IMR-90 (cell line): ENCODE results near the gene DCC. TPM values are rescaled to one million over a fixed set of nuclear protein-coding genes. Genes with fewer than 3 reads are reported as not detected.

Source experiments
- ATAC-seq: fragments of 200-7000 bp; cut with Tn5 transposase; 2 replicates; pipeline ENCODE4 v1.9.1; 2020; ENCODE audit warnings: low read depth, mild to moderate bottlenecking, moderate library complexity
- BruUV-seq: library from RNA; stranded (reverse); fragments of 400-500 nt; replicated peaks from 2 replicates; lab custom pipeline; 2021; lab: Mats Ljungman, UMichigan
- CTCF ChIA-PET: fragments of 300-600 bp; formaldehyde crosslinking; extraction: SDS; loops from one replicate; lab custom pipeline; 2021; ENCODE audit warnings: antibody characterized with exemption; lab: Yijun Ruan, JAX
- POLR2A ChIA-PET: fragments of 300-600 bp; sonication (Branson Sonifier 250); formaldehyde crosslinking; loops from one replicate; lab custom pipeline; 2022; ENCODE audit warnings: antibody characterized with exemption; ENCODE audit not compliant: unreplicated experiment; lab: Charles Lee
- DNase-seq: peaks from one replicate; pipeline ENCODE4 v3.0.0; 2013
- H2AFZ ChIP-seq: replicated peaks from 2 replicates; pipeline ENCODE3; 2013; ENCODE audit warnings: low read length, mild to moderate bottlenecking; ENCODE audit not compliant: poor library complexity
- H2AK5ac ChIP-seq: 2 replicates; pipeline ENCODE4 v1.6.1; 2013; ENCODE audit warnings: low read depth, low read length, inconsistent platforms
- H2AK9ac ChIP-seq: replicated peaks from 2 replicates; pipeline ENCODE3; 2013; ENCODE audit warnings: mild to moderate bottlenecking, low read depth, low read length, moderate library complexity; ENCODE audit not compliant: poor library complexity
- H2BK120ac ChIP-seq: 2 replicates; pipeline ENCODE4 v1.6.1; 2013; ENCODE audit warnings: low read depth, low read length, inconsistent platforms
- H2BK15ac ChIP-seq: 3 replicates; pipeline ENCODE4 v1.6.1; 2013; ENCODE audit warnings: low read depth, low read length, inconsistent platforms
- H2BK20ac ChIP-seq: 2 replicates; pipeline ENCODE4 v1.6.1; 2013; ENCODE audit warnings: low read depth, mild to moderate bottlenecking, inconsistent platforms, low read length, moderate library complexity
- H2BK5ac ChIP-seq: 2 replicates; pipeline ENCODE4 v1.6.1; 2013; ENCODE audit warnings: mild to moderate bottlenecking, low read depth, low read length, inconsistent platforms; ENCODE audit not compliant: poor library complexity, severe bottlenecking
- H3K14ac ChIP-seq: replicated peaks from 2 replicates; pipeline ENCODE4 v1.6.1; 2013; ENCODE audit warnings: low read depth, low read length, inconsistent platforms
- H3K18ac ChIP-seq: 2 replicates; pipeline ENCODE4 v1.6.1; 2013; ENCODE audit warnings: low read depth, low read length, control low read depth
- H3K23ac ChIP-seq: 2 replicates; pipeline ENCODE4 v1.6.1; 2013; ENCODE audit warnings: low read depth, low read length, inconsistent platforms
- H3K27ac ChIP-seq: 2 replicates; pipeline ENCODE4 v1.5.1; 2013; ENCODE audit warnings: mild to moderate bottlenecking, control low read depth, low read length; ENCODE audit not compliant: insufficient read depth
- H3K27me3 ChIP-seq: 2 replicates; pipeline ENCODE4 v1.6.1; 2013; ENCODE audit warnings: low read length; ENCODE audit not compliant: control insufficient read depth, insufficient read depth
- H3K36me3 ChIP-seq: 2 replicates; pipeline ENCODE4 v1.6.1; 2013; ENCODE audit warnings: low read length, mixed read lengths; ENCODE audit not compliant: control insufficient read depth, insufficient read depth
- H3K4ac ChIP-seq: 2 replicates; pipeline ENCODE4 v1.6.1; 2013; ENCODE audit warnings: low read depth, low read length, inconsistent platforms
- H3K4me1 ChIP-seq: 2 replicates; pipeline ENCODE4 v1.6.1; 2013; ENCODE audit warnings: low read length, mixed read lengths; ENCODE audit not compliant: control insufficient read depth, insufficient read depth
- H3K4me2 ChIP-seq: 2 replicates; pipeline ENCODE4 v1.6.1; 2013; ENCODE audit warnings: low read depth, mild to moderate bottlenecking, control low read depth, low read length, moderate library complexity
- H3K4me3 ChIP-seq: 2 replicates; pipeline ENCODE4 v1.5.1; 2013; ENCODE audit warnings: low read depth, mild to moderate bottlenecking, control low read depth, low read length, moderate library complexity; ENCODE audit not compliant: insufficient read depth
- H3K56ac ChIP-seq: 2 replicates; pipeline ENCODE4 v1.6.1; 2013; ENCODE audit warnings: low read length, inconsistent platforms; ENCODE audit not compliant: insufficient read depth; ENCODE audit errors: extremely low read depth
- H3K79me1 ChIP-seq, 2 experiments: 2 replicates each; pipeline ENCODE4 v1.6.1; 2013; ENCODE audit warnings: low read length in 2 of 2, inconsistent platforms in 1 of 2, low read depth in 1 of 2
- H3K9ac ChIP-seq: 2 replicates; pipeline ENCODE4 v1.6.1; 2013; ENCODE audit warnings: low read depth, low read length, control low read depth
- H3K9me1 ChIP-seq: 2 replicates; pipeline ENCODE4 v1.6.1; 2013; ENCODE audit warnings: low read length, inconsistent platforms; ENCODE audit not compliant: insufficient read depth
- H3K9me3 ChIP-seq: 2 replicates; pipeline ENCODE4 v1.6.1; 2013; ENCODE audit warnings: low read length; ENCODE audit not compliant: control insufficient read depth, insufficient read depth
- H4K20me1 ChIP-seq: 2 replicates; pipeline ENCODE4 v1.6.1; 2013; ENCODE audit warnings: low read length, inconsistent platforms; ENCODE audit not compliant: insufficient read depth
- H4K5ac ChIP-seq: 2 replicates; pipeline ENCODE4 v1.6.1; 2013; ENCODE audit warnings: mild to moderate bottlenecking, low read depth, low read length, control low read depth
- H4K8ac ChIP-seq, 2 experiments: 2 replicates each; pipeline ENCODE4 v1.6.1; 2013; ENCODE audit warnings: low read depth in 2 of 2, low read length in 2 of 2, control low read depth in 1 of 2, inconsistent platforms in 1 of 2
- H4K91ac ChIP-seq: 2 replicates; pipeline ENCODE4 v1.6.1; 2013; ENCODE audit warnings: low read depth, low read length, inconsistent platforms; ENCODE audit not compliant: insufficient read depth
- BHLHE40 ChIP-seq: fragments of 150-350 bp; IDR thresholded peaks from 2 replicates; pipeline ENCODE4 v1.6.1; 2016; ENCODE audit warnings: mild to moderate bottlenecking, low read depth, low read length
- CEBPB ChIP-seq: IDR thresholded peaks from 2 replicates; pipeline ENCODE4 v1.6.1; 2012; ENCODE audit warnings: low read depth, low read length, improper control_type of control experiment
- CHD1 ChIP-seq: IDR thresholded peaks from 2 replicates; pipeline ENCODE4 v1.6.1; 2012; ENCODE audit warnings: low read depth, low read length, improper control_type of control experiment
- CTCF ChIP-seq: conservative IDR thresholded peaks from 2 replicates; pipeline ENCODE4 v1.5.1; 2012; ENCODE audit warnings: mild to moderate bottlenecking, low read depth, low read length, improper control_type of control experiment
- ELK1 ChIP-seq: fragments of 150-350 bp; IDR thresholded peaks from 2 replicates; pipeline ENCODE4 v1.6.1; 2016; ENCODE audit warnings: low read depth, mild to moderate bottlenecking, low read length, moderate library complexity, borderline replicate concordance
- FOS ChIP-seq: fragments of 150-350 bp; IDR thresholded peaks from 2 replicates; pipeline ENCODE4 v1.6.1; 2016; ENCODE audit warnings: low read depth, low read length
- MAFK ChIP-seq: IDR thresholded peaks from 2 replicates; pipeline ENCODE4 v1.6.1; 2012; ENCODE audit warnings: low read depth, low read length, improper control_type of control experiment
- MAZ ChIP-seq: IDR thresholded peaks from 2 replicates; pipeline ENCODE4 v1.6.1; 2012; ENCODE audit warnings: low read depth, mild to moderate bottlenecking, low read length, improper control_type of control experiment, moderate library complexity, borderline replicate concordance
- MXI1 ChIP-seq: IDR thresholded peaks from 2 replicates; pipeline ENCODE4 v1.6.1; 2012; ENCODE audit warnings: low read depth, mild to moderate bottlenecking, low read length, moderate library complexity, borderline replicate concordance
- NFE2L2 ChIP-seq: fragments of 150-350 bp; IDR thresholded peaks from 2 replicates; pipeline ENCODE4 v1.6.1; 2016; ENCODE audit warnings: low read depth, mild to moderate bottlenecking, low read length
- POLR2A ChIP-seq: IDR thresholded peaks from 2 replicates; pipeline ENCODE4 v1.6.1; 2012; ENCODE audit warnings: mild to moderate bottlenecking, low read depth, low read length
- RAD21 ChIP-seq: IDR thresholded peaks from 2 replicates; pipeline ENCODE4 v1.6.1; 2012; ENCODE audit warnings: low read length, improper control_type of control experiment
- RCOR1 ChIP-seq: IDR thresholded peaks from 2 replicates; pipeline ENCODE4 v1.6.1; 2012; ENCODE audit warnings: mild to moderate bottlenecking, low read length, improper control_type of control experiment; ENCODE audit not compliant: insufficient replicate concordance
- RFX5 ChIP-seq: IDR thresholded peaks from 2 replicates; pipeline ENCODE4 v1.8.0; 2012; ENCODE audit warnings: low read depth, mild to moderate bottlenecking, low read length, moderate library complexity
- SMC3 ChIP-seq: fragments of 150-350 bp; IDR thresholded peaks from 2 replicates; pipeline ENCODE4 v1.6.1; 2016; ENCODE audit warnings: low read depth, mild to moderate bottlenecking, antibody characterized with exemption, low read length, moderate library complexity
- USF2 ChIP-seq: fragments of 150-350 bp; IDR thresholded peaks from 2 replicates; pipeline ENCODE4 v1.6.1; 2017; ENCODE audit warnings: mild to moderate bottlenecking, antibody characterized with exemption, low read length, low read depth
- WGBS, 2 experiments: methylation state at CpG; one replicate each; pipeline versions ENCODE4 v1.1.5 to v1.1.7; 2013; ENCODE audit warnings: missing lambda C conversion rate in 2 of 2; ENCODE audit not compliant: insufficient read length in 1 of 2; ENCODE audit errors: extremely low coverage in 2 of 2; 5-methylcytosine and 5-hydroxymethylcytosine counted together
- dilution Hi-C: fragments of 300-500 bp; cut with HindIII; formaldehyde crosslinking; loops from one replicate; pipeline ENCODE4 v1.14.3; 2018; ENCODE audit warnings: low sequenced_read_pairs; ENCODE audit not compliant: unreplicated experiment
- in situ Hi-C: fragments of 300-500 bp; cut with MboI; formaldehyde crosslinking; loops from 3 replicates; pipeline ENCODE4 v1.14.3; 2019; ENCODE audit warnings: low sequenced_read_pairs, inconsistent platforms, mixed read lengths
- intact Hi-C: fragments of 100-400 bp; cut with micrococcal nuclease; formaldehyde crosslinking; loops from 2 replicates; pipeline ENCODE4 v1.10.0; 2022
- polyA plus RNA-seq, 3 experiments: library from polyadenylated mRNA; depleted of rRNA; stranded (reverse); fragments of >200 nt; gene quantifications; 2 replicates each; pipeline ENCODE4 v1.2.3, GENCODE V29; 2012; ENCODE audit warnings: low replicate concordance in 1 of 3
- total RNA-seq: library from RNA; depleted of rRNA; stranded (reverse); fragments of >200 nt; gene quantifications from 2 replicates; pipeline ENCODE4 v1.2.3, GENCODE V29; 2012

Gene DCC
- total and polyA plus RNA-seq, 2 of the 4 experiments (the other 2 are of a cell fraction) = 0.31 to 0.54 TPM

GRCh38 chr18:52701219-52701935 is 361.4 kb downstream of the DCC start:
- no peak overlapping the region for H4K8ac ChIP-seq
- TF ChIP-seq USF2 (no peak), RCOR1 (no peak), CHD1 (no peak), NFE2L2 (no peak), MAFK (no peak), RAD21 (no peak), MAZ (no peak), FOS (no peak), POLR2A (no peak), SMC3 (no peak), CEBPB (no peak), MXI1 (no peak), ELK1 (no peak), CTCF (no peak), RFX5 (no peak), BHLHE40 (no peak)
- no peaks in the 10 kb centered on the region for H3K4me1 ChIP-seq
- no TSS peak for BruUV-seq
- in situ Hi-C loops (no loop called here), intact Hi-C loops (no loop called here), dilution Hi-C loops (no loop called here)
- peaks cover 7% of the 10 kb centered on the region for H3K9me3 ChIP-seq
- CTCF ChIA-PET = interaction anchor here (0.6 kb wide), 1 partner anchor 18 kb away, joined by 4 read pairs; no protein-coding TSS in a partner anchor
- no peak for ATAC-seq
- H3K18ac ChIP-seq = no peak overlapping the region
- H4K5ac ChIP-seq = no peak overlapping the region
- no peaks in the 10 kb centered on the region for H3K9me1 ChIP-seq
- H3K27ac ChIP-seq = no peak overlapping the region
- no peak overlapping the region for H3K9ac ChIP-seq
- H4K91ac ChIP-seq = no peak overlapping the region
- H2BK5ac ChIP-seq = no peak overlapping the region
- no peaks in the 10 kb centered on the region for H3K36me3 ChIP-seq
- H3K56ac ChIP-seq = no peak overlapping the region
- no peak overlapping the region for H3K14ac ChIP-seq
- no CpG with 5 or more reads among the region's 5 CpGs for WGBS, 2 experiments
- H2AK5ac ChIP-seq = no peak overlapping the region
- no peak for DNase-seq
- H3K4ac ChIP-seq = no peak overlapping the region
- H3K4me3 ChIP-seq = no peak overlapping the region
- H4K20me1 ChIP-seq = no peaks in the 10 kb centered on the region
- H2BK15ac ChIP-seq = no peak overlapping the region
- H2BK20ac ChIP-seq = no peak overlapping the region
- H2AFZ ChIP-seq = no peak overlapping the region
- no peak overlapping the region for H3K4me2 ChIP-seq
- no peak overlapping the region for H3K23ac ChIP-seq
- no peak overlapping the region for H2BK120ac ChIP-seq
- H3K27me3 ChIP-seq = no peaks in the 10 kb centered on the region
- H3K79me1 ChIP-seq = no peaks in the 10 kb centered on the region
- H2AK9ac ChIP-seq = no peak overlapping the region
- POLR2A ChIA-PET = no interaction called here
